Ramos (cell line): ENCODE data around the gene CDHR2.

Experiments
- in situ Hi-C: fragments of 300-500 bp; cut with MboI; formaldehyde crosslinking; loops from one replicate; pipeline ENCODE4 v1.14.3; 2022; ENCODE audit warnings: low sequenced_read_pairs; ENCODE audit not compliant: unreplicated experiment

Gene CDHR2

DNA sequence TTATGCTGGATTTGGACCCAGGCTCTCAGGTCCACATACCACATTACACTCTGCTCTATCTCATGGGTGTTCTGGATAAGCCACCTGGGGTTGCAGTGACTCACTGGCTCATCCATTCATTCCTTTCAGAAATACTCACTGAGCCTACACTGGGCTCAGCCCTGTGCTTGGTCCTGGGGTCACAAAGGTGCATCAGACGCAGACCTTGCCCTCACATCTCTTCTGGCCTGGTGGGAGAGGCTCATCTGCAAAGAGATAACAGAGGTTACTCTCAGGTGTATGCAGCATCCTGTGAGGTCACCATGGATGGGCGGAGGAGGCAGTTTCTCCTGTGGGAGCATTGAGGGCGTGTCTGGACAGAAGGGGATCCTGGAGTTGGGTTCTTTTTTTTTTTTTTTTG is 12.1 kb downstream of the CDHR2 start:
- in situ Hi-C loops, result no loop called here

DNA sequence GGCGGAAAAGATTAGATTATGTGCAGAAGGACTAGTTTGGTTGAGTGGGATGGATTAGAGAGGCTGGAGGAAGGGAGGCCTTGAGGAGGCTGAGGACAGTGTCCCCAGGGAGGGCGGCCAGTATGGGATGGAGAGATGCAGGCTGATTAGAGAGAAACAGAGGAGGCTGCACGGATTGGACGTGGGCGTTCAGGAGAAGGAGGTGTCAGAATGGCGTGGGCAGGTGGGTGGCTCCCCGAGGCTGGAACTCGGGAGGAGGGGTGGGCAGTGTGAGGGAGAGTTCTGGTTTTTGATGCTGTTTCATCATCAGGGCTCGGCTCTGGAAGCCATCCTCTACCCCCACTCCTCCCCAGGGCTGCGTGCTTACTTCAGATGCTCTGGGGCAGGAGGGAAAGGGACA is 13.0 kb downstream of the CDHR2 start:
- in situ Hi-C loops, result no loop called here

DNA sequence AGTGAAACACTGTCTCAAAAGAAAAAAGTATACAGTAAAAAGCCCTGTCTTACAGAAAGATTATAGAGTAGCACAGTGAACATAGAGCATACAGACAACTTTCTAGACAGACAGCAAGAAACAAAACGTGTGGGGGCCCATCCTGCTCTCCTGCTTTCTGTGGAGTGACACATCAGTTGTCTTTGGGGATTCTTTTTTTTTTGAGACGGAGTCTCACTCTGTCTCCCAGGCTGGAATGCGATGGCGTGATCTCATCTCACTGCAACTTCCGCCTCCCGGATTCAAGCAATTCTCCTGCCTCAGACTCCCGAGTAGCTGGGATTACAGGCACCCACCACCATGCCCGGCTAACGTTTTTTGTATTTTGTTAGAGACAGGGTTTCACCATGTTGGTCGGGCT is 14.9 kb downstream of the CDHR2 start:
- in situ Hi-C loops, result no loop called here

DNA sequence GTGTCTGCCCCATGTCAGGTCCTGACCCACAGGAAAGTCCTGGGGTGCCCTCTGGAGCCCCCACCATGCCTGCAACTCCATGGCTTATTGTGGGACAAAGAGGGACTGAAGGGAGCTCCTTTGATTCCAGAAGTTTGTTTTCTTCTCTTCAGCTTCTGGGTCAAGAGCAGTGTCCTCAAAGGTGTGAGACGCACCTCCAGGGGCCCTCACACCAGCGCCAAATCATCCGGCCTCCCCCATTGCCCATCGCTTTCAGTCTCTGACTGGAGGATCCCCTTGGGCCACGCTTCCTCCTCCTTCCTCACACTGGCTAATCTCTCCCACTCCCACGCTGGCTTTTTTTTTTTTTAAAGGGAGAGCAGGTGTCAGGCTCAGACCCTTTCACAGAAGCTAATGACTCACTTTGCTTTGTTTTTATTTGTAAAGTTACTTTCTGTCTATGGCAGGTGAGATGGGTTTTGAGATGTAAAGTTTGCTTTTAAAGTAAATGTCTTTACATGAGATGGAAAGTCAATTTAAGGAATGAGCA is 16.7 kb downstream of the CDHR2 start:
- in situ Hi-C loops, result no loop called here

DNA sequence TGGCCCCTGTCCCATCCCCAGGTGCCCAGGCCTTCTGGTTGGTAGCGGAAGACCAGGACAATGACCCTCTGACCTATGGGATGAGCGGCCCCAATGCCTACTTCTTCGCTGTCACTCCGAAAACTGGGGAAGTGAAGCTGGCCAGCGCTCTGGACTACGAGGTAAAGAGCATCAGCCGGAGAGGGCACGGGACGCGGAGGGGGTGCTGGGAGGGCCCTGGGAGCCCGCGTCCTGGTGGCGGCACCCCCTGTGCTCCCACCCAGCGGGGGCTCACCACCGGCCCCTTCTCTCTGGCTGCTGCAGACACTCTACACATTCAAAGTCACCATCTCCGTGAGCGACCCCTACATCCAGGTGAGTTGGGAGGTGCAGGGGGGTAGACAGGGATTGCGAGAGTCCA is 19.5 kb downstream of the CDHR2 start:
- in situ Hi-C loops, result no loop called here

DNA sequence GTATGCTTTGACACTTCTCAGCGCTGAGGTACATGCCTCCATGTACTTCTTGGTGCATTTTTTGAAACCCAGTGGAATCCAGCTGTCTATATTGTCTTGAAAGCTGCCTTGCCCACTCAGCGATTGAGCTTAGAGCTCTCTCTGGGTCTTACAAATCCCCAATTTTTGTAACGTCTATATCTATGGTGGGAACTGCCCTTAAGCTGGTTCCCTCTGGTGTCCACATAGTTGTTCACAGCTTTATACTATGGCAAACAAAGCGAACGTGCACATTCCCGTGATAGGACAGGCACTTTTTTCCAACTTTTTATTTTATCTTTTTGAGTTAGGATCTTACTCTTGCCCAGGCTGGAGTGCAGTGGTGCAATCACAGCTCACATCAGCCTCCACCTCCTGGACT is 20.9 kb downstream of the CDHR2 start:
- in situ Hi-C loops, result no loop called here

DNA sequence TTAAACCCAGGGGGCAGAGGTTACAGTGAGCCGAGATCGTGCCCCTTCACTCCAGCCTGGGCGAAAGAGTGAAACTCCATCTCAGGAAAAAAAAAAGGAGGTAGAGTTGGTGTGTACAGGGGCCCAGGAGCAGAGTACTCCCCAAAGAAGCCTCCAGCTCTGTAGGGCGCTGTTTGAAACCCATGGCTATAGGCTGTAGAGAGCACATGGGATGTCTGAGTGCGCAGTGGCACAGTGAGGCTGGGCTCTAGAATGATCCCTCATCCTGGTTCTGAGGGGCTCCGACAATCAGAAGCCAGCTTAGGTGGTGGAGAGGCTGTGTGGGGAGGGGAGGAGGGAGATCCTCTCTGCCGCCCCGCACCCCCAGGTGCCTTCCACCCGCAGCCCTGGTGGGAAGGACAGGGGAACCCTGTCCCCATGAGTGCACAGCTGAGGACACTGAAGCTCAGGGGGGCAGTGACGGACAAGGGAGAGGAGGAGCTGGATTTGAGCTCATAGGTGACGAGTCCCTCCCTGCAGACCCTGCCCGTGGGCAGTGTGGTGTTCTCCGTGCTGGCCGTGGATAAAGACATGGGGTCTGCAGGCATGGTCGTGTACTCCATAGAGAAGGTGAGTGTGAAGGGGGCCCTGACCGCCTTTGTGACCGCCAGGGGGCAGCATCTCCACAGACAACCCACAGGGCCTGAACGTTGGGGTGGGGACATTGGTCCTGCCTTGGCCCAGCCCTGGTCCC is 24.6 kb downstream of the CDHR2 start:
- in situ Hi-C loops, result no loop called here

DNA sequence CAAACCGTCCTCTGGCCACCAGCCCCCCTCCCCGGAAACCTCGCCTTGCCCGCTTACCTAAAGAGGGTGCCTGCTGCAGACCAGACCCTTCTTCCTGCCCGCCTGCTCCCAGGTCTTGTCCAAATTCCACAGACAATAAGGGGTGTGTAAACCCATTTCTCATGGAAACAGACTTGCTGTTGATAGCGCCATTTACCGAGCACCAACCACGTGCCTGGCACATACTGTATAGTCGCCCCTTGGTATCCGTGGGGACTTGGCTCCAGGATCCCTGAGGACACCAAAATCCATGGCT is 25.1 kb downstream of the CDHR2 start:
- in situ Hi-C loops, result no loop called here

DNA sequence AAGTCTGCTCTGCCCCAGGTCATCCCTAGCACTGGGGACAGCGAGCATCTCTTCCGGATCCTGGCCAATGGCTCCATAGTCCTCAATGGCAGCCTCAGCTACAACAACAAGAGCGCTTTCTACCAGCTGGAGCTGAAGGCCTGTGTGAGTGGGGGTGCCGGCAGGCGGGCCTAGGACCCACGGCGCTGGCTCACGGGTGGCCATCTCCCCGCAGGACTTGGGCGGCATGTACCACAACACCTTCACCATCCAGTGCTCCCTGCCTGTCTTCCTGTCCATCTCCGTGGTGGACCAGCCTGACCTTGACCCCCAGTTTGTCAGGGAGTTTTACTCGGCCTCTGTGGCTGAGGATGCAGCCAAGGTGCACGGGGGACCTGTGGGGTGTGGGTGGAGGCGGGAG is 25.9 kb downstream of the CDHR2 start:
- in situ Hi-C loops, result loop anchor here (25.0 kb wide), 1 partner anchor 838 kb away; no protein-coding TSS in a partner anchor

DNA sequence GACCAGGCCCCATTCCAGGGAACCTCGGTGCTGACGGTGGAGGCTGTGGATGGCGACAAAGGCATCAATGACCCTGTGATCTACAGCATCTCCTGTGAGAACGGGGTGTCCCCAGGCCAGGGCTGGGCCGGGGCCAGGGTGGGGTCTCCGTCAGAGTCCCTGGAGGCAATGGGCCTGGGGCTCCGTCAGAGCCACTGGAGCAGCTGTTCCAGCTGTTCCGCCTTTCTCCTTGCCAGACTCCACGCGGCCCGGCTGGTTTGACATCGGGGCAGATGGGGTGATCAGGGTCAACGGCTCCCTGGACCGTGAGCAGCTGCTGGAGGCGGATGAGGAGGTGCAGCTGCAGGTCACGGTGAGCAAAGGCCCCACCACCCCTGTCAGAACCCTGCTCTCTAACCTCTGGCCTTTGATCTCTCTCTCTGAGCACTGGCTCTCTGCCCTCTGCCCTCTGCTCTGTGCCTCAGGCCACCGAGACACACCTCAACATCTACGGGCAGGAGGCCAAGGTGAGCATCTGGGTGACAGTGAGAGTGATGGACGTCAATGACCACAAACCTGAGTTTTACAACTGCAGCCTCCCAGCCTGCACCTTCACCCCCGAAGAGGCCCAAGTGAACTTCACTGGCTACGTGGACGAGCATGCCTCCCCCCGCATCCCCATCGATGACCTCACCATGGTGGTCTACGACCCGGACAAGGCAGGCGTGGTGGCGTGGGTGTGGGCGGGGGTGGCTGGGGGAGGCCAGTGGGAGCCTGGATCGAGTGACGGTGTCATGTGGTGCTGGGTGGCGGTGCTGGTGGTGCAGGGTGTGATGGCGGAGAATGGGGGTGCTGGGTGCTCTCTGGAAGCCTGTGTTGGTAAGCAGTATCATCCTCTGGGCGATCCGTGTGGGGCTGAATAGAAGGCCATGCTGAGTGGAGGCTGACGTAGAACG is 26.6 kb downstream of the CDHR2 start:
- in situ Hi-C loops, result loop anchor here (25.0 kb wide), 1 partner anchor 838 kb away; no protein-coding TSS in a partner anchor

DNA sequence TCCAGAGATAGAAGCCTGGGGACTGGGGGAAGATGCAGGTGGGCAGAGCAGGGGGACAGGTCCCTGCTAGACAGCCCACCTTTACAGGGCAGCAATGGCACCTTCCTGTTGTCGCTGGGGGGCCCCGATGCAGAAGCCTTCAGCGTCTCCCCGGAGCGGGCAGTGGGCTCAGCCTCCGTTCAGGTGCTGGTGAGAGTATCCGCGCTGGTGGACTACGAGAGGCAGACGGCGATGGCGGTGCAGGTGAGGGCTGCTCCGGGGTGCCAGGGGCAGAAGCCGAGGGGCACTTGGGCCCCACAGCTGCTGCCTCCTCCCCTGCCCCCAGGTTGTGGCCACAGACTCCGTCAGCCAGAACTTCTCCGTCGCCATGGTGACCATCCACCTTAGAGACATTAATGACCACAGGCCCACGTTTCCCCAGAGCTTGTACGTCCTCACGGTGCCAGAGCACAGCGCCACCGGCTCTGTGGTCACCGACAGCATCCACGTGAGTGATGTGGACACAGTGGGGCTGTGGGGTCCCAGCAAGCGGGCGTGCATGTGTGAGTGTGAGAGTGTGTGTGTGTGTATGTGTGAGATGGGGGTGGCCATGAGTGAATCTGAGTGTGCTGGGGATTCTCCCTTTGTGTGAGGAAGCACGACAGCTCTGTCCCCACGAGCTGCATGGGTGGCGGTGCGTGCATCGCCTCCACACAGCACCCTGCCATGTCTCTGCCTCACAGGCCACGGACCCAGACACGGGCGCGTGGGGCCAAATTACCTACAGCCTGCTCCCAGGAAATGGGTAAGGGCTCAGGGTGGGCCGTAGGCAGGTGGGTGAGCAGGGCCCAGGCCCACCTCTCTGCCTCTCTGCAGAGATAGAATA is 28.4 kb downstream of the CDHR2 start:
- in situ Hi-C loops, result loop anchor here (25.0 kb wide), 1 partner anchor 840 kb away; no protein-coding TSS in a partner anchor

DNA sequence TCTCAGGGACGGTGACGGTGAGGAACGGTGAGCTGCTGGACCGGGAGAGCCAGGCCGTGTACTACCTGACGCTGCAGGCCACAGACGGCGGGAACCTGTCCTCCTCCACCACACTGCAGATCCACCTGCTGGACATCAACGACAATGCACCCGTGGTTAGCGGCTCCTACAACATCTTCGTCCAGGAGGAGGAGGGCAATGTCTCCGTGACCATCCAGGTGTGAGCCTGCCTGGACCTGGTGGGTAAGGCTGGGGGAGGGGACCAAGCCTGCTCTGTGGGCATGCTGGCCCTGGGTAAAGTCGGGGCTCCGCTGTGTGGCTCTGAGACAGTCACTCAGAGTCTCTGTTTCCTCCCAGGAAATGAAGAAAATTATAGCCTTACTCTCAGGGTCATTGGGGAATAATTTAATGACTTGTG is 29.3 kb downstream of the CDHR2 start:
- in situ Hi-C loops, result loop anchor here (25.0 kb wide), 1 partner anchor 841 kb away; no protein-coding TSS in a partner anchor

DNA sequence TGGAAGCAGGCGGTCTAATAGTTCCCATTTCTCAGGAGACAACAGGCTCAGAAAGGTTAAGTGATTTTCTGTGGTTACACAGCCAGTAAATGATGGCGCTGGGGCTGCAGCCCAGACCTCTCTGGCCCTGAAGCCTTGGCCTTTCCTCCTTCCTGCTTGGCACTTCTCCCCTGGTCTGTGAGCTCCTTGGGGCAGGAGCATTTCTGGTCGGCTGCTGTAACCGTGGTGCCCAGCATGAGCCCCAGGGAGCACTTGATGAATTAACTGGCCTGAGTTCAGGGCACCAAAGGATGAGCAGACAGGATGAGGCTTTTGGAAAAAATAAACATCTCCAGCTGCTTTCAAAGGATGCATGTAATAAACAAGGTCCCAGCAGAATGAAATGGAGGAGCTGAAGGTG is 30.2 kb downstream of the CDHR2 start:
- in situ Hi-C loops, result loop anchor here (25.0 kb wide), 1 partner anchor 842 kb away; no protein-coding TSS in a partner anchor

DNA sequence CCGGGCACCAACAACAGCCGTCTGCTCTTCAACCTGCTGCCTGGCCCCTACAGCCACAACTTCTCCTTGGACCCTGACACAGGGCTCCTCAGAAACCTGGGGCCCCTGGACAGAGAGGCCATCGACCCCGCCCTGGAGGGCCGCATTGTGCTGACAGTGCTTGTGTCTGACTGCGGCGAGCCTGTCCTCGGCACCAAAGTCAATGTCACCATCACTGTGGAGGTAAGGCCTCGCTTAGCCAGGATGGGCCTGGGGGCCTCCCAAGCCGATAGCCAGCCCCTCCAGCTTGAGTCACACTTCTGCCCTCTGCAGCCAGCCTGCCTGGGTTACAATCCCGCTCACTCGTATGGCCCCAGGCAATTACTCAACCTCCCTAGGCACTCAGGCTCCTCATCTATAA is 32.2 kb downstream of the CDHR2 start:
- in situ Hi-C loops, result loop anchor here (25.0 kb wide), 1 partner anchor 844 kb away; no protein-coding TSS in a partner anchor

DNA sequence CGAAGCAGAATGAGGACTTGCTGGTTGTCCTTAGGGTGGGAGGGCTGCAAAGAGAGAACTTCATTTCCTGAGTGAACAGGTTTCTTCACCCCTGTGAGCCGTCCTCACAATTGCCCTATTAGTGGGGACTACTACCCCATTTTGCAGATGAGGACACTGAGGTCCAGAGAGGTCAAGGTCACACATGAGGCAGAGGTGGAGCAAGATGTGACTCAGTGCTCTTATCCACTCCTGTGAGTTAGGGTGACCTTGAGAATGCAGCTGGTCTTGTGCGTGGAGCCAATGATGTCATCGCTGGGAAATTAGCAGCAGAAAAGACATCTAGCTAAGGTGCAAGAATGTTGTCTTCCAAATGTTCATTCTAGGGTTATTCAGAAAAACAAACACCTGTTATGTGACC is 33.9 kb downstream of the CDHR2 start:
- in situ Hi-C loops, result loop anchor here (25.0 kb wide), 1 partner anchor 846 kb away; no protein-coding TSS in a partner anchor

DNA sequence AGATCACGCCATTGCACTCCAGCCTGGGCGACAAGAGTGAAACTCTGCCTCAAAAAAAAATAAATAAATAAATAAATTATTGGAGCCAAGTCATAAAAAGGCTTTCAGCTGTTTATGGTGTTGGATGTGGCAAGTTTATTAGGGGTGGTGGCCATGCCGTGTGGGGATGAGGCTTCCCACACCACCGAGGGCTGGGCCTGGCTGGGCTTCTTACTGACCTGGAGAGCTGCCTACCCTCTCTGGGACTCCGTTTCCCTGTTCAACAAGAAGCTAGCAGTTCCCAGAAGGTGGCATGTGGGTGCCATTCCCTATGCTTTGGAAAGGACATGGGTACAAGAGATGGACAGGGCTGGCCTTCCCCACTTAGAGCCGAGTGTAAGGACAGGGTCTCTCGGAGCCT is 38.3 kb downstream of the CDHR2 start:
- in situ Hi-C loops, result loop anchor here (25.0 kb wide), 1 partner anchor 850 kb away; no protein-coding TSS in a partner anchor

DNA sequence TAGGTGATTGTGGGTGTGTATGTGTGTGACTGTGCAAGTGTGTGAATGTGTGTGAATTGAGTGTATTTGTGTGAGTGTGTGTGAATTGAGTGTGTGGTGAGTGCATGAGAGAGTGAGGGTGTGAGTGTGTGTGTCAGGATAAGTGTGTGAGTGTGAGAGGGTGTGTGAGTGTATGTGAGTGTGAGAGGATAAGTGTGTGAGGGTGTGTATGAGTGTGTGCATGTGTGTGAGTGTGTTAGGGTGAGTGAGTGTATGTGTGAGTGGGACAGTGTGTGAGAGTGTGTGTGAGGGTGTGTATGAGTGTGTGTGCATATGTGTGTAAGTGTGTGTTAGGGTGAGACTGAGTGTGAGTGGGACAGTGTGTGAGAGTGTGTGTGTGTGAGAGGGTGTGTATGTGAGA is 39.2 kb downstream of the CDHR2 start:
- in situ Hi-C loops, result loop anchor here (25.0 kb wide), 1 partner anchor 851 kb away; no protein-coding TSS in a partner anchor

DNA sequence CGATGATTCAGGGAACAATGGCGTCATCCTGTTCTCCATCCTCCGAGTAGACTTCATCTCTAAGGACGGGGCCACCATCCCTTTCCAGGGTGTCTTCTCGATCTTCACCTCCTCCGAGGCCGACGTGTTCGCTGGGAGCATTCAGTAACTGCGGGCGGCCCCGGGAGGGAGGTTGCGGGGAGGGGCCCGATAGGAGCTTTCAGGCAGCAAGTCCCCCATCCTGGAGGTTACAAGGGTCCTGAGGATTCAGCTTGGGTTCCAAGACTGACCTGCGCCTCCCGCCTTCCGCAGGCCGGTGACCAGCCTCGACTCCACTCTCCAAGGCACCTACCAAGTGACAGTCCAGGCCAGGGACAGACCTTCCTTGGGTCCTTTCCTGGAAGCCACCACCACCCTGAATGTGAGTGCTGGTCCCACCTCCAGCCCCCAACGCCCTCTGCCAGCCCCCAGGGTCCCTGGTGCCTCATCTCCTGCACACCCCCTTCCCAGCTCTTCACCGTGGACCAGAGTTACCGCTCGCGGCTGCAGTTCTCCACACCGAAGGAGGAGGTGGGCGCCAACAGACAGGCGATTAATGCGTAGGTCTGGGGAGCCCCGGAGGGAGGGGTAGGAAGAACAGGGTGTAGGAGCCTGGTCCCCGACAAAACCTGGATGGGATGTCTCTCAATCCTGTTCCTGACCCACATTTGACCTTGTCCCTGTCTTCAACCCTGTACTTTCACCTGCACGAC is 40.1 kb downstream of the CDHR2 start:
- in situ Hi-C loops, result loop anchor here (25.0 kb wide), 1 partner anchor 852 kb away; no protein-coding TSS in a partner anchor
